NOMO-1 (cell line): ENCODE results near the gene PRAME.
A peak's percentile ranks its signal among the peaks of the same experiment; 100 is the strongest.
"Not testable (repeated sequence)": the region's sequence is repeated elsewhere in the genome, so short reads cannot be mapped to it uniquely, and the experiment has no call there.

ENCODE experiments used
- DNase-seq, 2 experiments: peaks; one replicate each; lab custom pipeline; 2025; ENCODE audit not compliant: unreplicated experiment in 2 of 2; lab: John Stamatoyannopoulos, UW

The PRAME gene, protein sequence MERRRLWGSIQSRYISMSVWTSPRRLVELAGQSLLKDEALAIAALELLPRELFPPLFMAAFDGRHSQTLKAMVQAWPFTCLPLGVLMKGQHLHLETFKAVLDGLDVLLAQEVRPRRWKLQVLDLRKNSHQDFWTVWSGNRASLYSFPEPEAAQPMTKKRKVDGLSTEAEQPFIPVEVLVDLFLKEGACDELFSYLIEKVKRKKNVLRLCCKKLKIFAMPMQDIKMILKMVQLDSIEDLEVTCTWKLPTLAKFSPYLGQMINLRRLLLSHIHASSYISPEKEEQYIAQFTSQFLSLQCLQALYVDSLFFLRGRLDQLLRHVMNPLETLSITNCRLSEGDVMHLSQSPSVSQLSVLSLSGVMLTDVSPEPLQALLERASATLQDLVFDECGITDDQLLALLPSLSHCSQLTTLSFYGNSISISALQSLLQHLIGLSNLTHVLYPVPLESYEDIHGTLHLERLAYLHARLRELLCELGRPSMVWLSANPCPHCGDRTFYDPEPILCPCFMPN

DNA sequence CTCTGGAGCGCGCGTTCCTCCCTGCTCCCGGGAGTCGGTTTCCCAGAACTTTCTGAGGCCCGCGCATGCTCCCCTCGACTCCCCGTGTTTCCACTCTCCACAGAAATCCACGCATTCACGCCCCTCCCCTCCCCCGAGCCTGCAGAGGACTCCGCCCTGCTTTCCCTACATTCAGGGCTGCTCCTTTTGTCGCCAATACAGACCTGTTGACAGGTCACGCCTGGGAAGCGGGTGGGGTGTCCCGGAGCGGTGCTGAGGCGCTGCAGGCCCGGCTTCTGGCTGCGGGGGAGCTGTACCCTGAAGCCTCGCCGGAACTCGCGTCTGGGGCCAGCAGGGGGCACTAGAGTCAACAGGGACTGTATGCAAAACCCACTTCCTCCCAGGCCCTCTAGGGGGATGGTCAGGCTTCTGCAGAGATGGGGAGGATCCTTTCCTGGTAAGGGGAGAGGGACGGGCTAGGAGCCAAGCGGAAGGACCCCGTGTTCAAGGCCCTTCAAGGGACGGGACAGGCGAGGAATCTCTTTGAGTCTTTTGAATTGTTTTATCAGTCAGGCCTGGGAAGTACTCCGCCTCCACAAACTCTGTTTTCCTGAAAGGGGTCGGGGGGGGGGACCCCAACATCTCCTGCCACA is at the start of gene PRAME:
TSS of gene PRAME (minus strand) at position 294 of the 632 bp plus-strand sequence. CDS start 2,433 bp downstream, outside the sequence.
- peak; percentile 64 to 70 for DNase-seq

DNA sequence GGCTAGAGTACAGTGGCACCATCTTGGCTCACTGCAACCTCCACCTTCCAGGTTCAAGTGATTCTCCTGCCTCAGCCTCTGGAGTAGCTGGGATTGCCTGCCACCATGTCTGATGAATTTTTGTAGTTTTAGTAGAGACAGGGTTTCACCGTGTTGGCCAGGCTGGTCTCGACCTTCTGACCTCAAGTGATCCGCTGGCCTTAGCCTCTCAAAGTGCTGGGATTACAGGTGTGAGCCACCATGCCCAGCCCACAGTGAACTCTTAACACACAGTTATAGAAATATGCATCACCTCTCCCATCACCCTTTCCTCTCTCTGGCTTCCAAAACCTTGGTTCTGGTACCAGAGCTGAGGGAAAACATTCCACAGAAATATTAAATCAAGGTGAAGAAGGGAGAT is 49.0 kb upstream of the PRAME start:
- not testable (repeated sequence) for DNase-seq

- DNase-seq = peak in 1 of 2 experiments; percentile 40
These were observed 46.0 kb upstream of the PRAME start for GRCh38 chr22:22605074-22605404.

GRCh38 chr22:22604326-22605073 is 45.4 kb upstream of the PRAME start:
- no peak for DNase-seq

GRCh38 chr22:22603470-22603947 is 44.4 kb upstream of the PRAME start:
- DNase-seq = no peak

DNA sequence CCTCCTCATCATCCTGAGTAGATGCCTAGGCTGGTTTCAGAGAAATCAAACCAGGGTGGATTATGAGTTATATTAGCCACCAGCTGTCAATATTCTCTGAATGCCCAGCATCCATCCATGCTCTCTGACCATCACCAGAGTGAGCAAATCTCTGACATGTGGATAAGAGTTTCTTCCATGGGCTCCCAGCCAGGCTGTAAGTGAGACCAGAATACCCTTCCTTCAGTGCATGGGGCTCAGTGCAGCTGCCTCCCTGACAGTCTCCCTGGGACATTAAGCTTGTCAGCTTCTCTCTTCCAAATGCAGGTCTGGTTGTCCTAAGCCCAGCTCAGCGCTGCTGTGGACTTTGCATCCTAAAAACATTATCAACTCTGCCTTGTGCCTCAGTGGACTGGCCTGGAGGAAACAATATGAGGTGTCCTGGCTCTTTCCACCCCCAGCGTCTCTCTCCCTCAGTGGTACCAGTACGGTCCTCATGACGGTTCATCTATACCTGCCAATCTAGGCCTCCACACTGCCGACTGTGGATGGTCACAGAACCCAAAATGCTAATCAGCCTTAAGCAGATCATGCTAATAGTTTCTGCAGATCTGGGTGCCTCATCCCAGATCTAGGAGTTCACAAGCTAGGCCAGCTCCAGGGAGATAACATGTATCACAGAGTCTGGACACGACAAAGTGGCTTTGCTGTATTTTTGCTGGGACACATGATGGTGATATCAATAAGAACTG is 41.6 kb upstream of the PRAME start:
- DNase-seq = no peak

- no peak for DNase-seq
These were observed 40.2 kb upstream of the PRAME start for GRCh38 chr22:22599248-22599647.

DNA sequence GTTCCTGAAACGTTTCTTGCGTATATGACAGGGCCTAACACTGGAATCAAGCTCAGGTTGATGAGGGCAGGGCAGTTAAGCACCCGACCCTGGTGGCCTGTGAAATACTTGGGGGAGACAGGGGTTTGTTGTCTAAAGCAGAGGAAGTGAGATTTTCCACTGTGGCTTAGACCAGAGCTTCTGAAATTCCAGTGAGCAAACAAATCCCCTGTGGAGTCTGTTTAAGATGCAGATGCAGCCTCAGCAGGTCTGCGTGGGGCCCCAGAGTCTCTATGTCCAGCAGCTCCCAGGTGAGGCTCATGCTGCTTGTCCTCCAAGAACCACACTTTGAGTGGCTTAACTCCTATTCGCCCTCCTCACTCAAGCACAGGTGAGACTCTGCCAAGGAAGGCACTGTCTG is 39.1 kb upstream of the PRAME start:
- no peak for DNase-seq

- DNase-seq = no peak
These were observed 36.2 kb upstream of the PRAME start for GRCh38 chr22:22595001-22595835.

DNA sequence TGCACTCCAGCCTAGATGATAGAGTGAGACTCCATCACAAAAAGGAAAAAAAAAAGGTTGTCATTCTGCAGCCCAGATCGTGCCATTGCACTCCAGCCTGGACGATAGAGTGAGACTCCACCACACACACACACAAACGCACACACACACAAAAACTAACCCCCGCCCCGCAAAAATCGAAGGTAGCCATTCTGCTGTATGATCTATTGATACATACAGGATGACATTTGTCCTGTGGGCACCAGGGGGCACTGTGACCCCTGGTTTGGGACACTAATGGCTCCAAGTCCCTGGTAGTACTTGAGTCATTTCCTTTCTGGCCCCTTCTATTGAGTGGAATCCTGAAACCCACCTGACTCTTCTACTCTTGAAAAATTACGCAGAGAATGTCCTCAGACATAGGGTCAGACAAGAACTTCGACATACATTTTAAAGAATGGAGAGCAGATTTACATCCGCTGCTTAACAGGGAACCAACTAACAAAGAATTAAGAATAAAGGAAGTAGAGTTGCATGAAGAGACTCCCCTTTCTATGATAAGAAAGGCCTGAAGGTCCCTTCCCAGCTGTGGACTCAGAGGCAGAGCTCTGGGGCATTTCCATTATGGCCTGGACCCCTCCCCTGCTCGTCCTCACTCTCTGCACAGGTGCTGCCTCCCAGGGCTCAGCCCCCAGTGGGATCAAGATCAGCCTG is 35.0 kb upstream of the PRAME start:
- DNase-seq = peak; percentile 27 to 43

DNA sequence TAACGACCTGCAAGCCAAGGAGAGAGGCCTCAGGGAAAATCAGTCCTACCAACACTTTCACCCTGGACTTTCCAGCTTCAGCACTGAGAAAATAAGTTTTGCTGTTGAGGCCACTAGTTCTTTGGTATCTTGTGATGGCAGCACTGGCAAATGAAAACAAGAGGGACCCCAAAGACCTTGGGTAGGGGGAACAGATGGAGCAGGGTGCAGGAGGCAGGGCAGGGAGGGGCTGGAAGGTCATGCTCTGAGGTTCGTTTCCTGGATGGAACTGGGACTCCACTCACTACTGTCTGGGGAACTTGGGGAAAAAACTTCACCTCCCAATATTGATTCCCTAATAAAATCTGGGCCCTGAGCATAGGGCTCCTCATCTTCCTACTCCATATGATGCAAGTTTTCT is 34.2 kb upstream of the PRAME start:
- DNase-seq = no peak

- DNase-seq = no peak
These were observed 32.6 kb upstream of the PRAME start for GRCh38 chr22:22591348-22592299.

- no peak for DNase-seq
These were observed 31.2 kb upstream of the PRAME start for GRCh38 chr22:22590136-22590891.

- no peak for DNase-seq
These were observed 29.6 kb upstream of the PRAME start for GRCh38 chr22:22588485-22589164.

DNA sequence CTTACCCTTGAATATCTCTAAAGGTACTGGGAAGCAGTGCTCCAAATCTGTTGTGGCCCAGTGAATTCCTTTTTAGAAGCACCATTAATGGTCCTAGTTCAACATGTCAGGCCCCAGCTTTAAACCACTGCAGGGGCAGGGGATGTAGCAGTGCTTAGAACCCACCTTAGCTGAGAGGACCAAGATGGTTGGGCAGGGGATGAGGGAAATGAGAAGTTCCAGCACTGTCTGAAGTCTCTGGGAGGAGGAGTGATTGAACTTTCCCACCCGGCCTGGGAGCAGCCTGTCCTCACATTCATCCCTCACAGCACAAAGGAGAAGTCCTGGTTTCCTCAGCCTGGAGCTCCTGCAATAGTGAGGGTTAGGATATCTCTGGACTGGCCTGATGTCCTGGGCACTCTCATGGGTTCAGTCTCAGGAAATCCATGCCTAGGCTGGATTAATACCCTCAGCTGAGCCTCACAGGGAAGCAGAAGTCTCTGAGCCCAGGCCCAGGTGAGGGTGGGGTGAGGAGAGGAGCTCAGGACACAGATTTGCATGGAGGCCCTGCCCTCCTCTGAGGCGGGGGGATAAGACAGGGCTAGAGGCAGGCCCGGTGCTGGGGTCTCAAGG is 28.6 kb upstream of the PRAME start:
- no peak for DNase-seq

DNA sequence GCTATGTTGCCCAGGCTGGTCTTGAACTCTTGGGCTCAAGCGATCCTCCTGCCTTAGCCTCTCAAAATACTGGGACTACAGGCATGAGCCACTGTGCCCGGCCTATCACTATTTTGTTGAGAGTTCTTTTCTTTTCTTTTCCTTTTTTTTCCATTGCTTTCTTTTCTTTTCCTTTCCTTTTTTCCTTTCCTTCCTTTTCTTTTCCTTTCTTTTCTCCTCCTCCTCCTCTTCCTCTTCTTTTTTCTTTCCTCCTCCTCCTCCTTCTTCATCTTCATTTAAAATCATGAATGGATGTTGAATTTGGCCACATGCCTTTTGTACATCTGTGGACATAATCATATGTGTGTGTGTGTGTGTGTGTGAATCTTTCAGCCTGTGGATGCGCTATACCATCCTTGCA is 25.7 kb upstream of the PRAME start:
- no peak for DNase-seq
